Measurements from ENCODE around the gene USP34. TPM values are rescaled to one million over a fixed set of nuclear protein-coding genes. Genes with fewer than 3 reads are reported as not detected.

Gene USP34
- total and polyA plus RNA-seq, 9 of the 15 experiments (the other 6 are each of a cell fraction or from before 2014, with no cell fraction given) = 19.8 to 108 (median 67.8) TPM

GRCh38 chr2:61181382-61182058, 289.4 kb downstream of the USP34 start (continued):
- TF ChIP-seq ZNF318 (IDR thresholded peaks at IDR 0.05; ENCODE audit: borderline replicate concordance in 1 of 2, low read depth in 1 of 2) = no peak
- TF ChIP-seq PTBP1 (IDR thresholded peaks at IDR 0.05; ENCODE audit: low read depth, low read length) = no peak
- TF ChIP-seq FOXM1 (IDR thresholded peaks at IDR 0.05; ENCODE audit: low read depth) = no peak
- TF ChIP-seq FOXM1 (CRISPR knock-in tag; IDR thresholded peaks at IDR 0.05; ENCODE audit: low read depth) = no peak
- no peak for TF ChIP-seq ERF (CRISPR knock-in tag; IDR thresholded peaks at IDR 0.05)
- TF ChIP-seq ZSCAN32 (CRISPR knock-in tag; IDR thresholded peaks at IDR 0.05) = no peak
- no peak for TF ChIP-seq ZNF280A (IDR thresholded peaks at IDR 0.05; ENCODE audit: low read depth, partially characterized antibody)

Data from K562 (cell line).